Endothelial cell of umbilical vein (primary cell): ENCODE results near the gene KCNK16. TPM values are rescaled to one million over a fixed set of nuclear protein-coding genes. Genes with fewer than 3 reads are reported as not detected.

Source experiments
- Bru-seq: library from RNA; stranded (reverse); fragments of 400-500 nt; gene quantifications from one replicate; lab custom pipeline; 2021; lab: Mats Ljungman, UMichigan
- BruChase-seq, 2 experiments: library from RNA; stranded (reverse); fragments of 400-500 nt; gene quantifications; one replicate each; lab custom pipeline; 2021; lab: Mats Ljungman, UMichigan
- BruUV-seq: library from RNA; stranded (reverse); fragments of 400-500 nt; replicated peaks from 2 replicates; lab custom pipeline; 2021; lab: Mats Ljungman, UMichigan
- CTCF ChIA-PET: fragments of 300-600, 350-600 bp; sonication (Branson Sonifier 250); formaldehyde crosslinking; loops from one replicate; lab custom pipeline; 2021; ENCODE audit warnings: antibody characterized with exemption, inconsistent platforms; lab: Charles Lee
- POLR2A ChIA-PET: fragments of 300-600, 350-600 bp; sonication (Branson Sonifier 250); formaldehyde crosslinking; loops from one replicate; lab custom pipeline; 2021; ENCODE audit warnings: antibody characterized with exemption, inconsistent platforms; lab: Charles Lee
- DNase-seq: peaks from one replicate; pipeline ENCODE4 v3.0.0-alpha.2; 2011; ENCODE audit warnings: low read depth, low spot score
- FAIRE-seq: peaks from 2 replicates; lab custom pipeline; 2011; peaks lifted over from hg19 to GRCh38; lab: Jason Lieb, UNC
- H2AFZ ChIP-seq: 2 replicates; pipeline ENCODE4 v1.6.0; 2012; ENCODE audit warnings: low read depth, low read length, control low read depth, inconsistent platforms
- H3K27ac ChIP-seq: 2 replicates; pipeline ENCODE4 v1.5.1; 2011; ENCODE audit warnings: low read depth, mild to moderate bottlenecking, control low read depth, low read length, moderate library complexity; ENCODE audit not compliant: insufficient read depth
- H3K27me3 ChIP-seq, 2 experiments: 2 replicates each; pipeline versions ENCODE4 v1.6.0 to v1.6.1; 2011; ENCODE audit warnings: low read length in 2 of 2, mixed read lengths in 1 of 2; ENCODE audit not compliant: control insufficient read depth in 2 of 2, insufficient read depth in 2 of 2
- H3K36me3 ChIP-seq, 2 experiments: 2 replicates in 1 of 2; 3 replicates in 1 of 2; pipeline ENCODE4 v1.5.1; 2011; ENCODE audit warnings: low read length in 2 of 2, mild to moderate bottlenecking in 1 of 2, moderate library complexity in 1 of 2; ENCODE audit not compliant: control insufficient read depth in 2 of 2, insufficient read depth in 2 of 2; ENCODE audit errors: extremely low read depth in 1 of 2
- H3K4me1 ChIP-seq: 3 replicates; pipeline ENCODE4 v1.5.1; 2011; ENCODE audit warnings: mild to moderate bottlenecking, low read length; ENCODE audit not compliant: control insufficient read depth, insufficient read depth; ENCODE audit errors: extremely low read depth
- H3K4me2 ChIP-seq: 2 replicates; pipeline ENCODE4 v1.6.1; 2011; ENCODE audit warnings: low read length, control low read depth, mixed read lengths; ENCODE audit not compliant: insufficient read depth
- H3K4me3 ChIP-seq, 3 experiments: fragments of 200-600 bp in 1 of 3; sonication (generic), shearing (Covaris generic) in 1 of 3; replicated peaks in 1 of 3; 2 replicates each; pipeline ENCODE4 v1.5.1; 2011 to 2016; ENCODE audit warnings: control low read depth in 3 of 3, low read length in 3 of 3, mild to moderate bottlenecking in 2 of 3, inconsistent platforms in 1 of 3, low read depth in 1 of 3, moderate library complexity in 1 of 3; ENCODE audit not compliant: insufficient read depth in 1 of 3
- H3K79me2 ChIP-seq: 2 replicates; pipeline ENCODE4 v1.6.0; 2012; ENCODE audit warnings: low read length, inconsistent platforms; ENCODE audit not compliant: control insufficient read depth, insufficient read depth
- H3K9ac ChIP-seq: replicated peaks from 2 replicates; pipeline ENCODE3; 2011; ENCODE audit warnings: low read length, control low read depth; ENCODE audit not compliant: insufficient read depth; ENCODE audit errors: extremely low read depth
- H3K9me1 ChIP-seq: replicated peaks from 3 replicates; pipeline ENCODE4 v1.6.0; 2011; ENCODE audit warnings: mild to moderate bottlenecking, low read length; ENCODE audit not compliant: control insufficient read depth, insufficient read depth; ENCODE audit errors: extremely low read depth
- H3K9me3 ChIP-seq: replicated peaks from 2 replicates; pipeline ENCODE4 v1.5.1; 2012; ENCODE audit warnings: low read length, inconsistent platforms; ENCODE audit not compliant: control insufficient read depth, insufficient read depth
- H4K20me1 ChIP-seq: replicated peaks from 2 replicates; pipeline ENCODE3; 2011; ENCODE audit warnings: mild to moderate bottlenecking, low read length; ENCODE audit not compliant: control insufficient read depth, insufficient read depth; ENCODE audit errors: extremely low read depth
- CTCF ChIP-seq, 2 donors: IDR thresholded peaks; 1 replicate in 1 of 2; 2 replicates in 1 of 2; pipeline ENCODE4 v1.5.1; 2011; ENCODE audit warnings: low read length in 2 of 2, mild to moderate bottlenecking in 2 of 2, moderate library complexity in 2 of 2, control low read depth in 1 of 2, inconsistent platforms in 1 of 2, low read depth in 1 of 2; ENCODE audit not compliant: insufficient read depth in 1 of 2; ENCODE audit errors: extremely low read depth in 1 of 2
- EZH2 ChIP-seq: IDR thresholded peaks from 2 replicates; pipeline ENCODE4 v1.6.1; 2012; ENCODE audit warnings: borderline replicate concordance, low read depth, mild to moderate bottlenecking, moderate library complexity, low read length, inconsistent platforms; ENCODE audit not compliant: severe bottlenecking
- FOS ChIP-seq: IDR thresholded peaks from 2 replicates; pipeline ENCODE4 v1.6.1; 2011; ENCODE audit warnings: mild to moderate bottlenecking, low read length, moderate library complexity, borderline replicate concordance; ENCODE audit not compliant: insufficient read depth
- GATA2 ChIP-seq: IDR thresholded peaks from 2 replicates; pipeline ENCODE4 v1.7.0; 2011; ENCODE audit warnings: low read depth, mild to moderate bottlenecking, moderate library complexity, mixed read lengths, low read length; ENCODE audit not compliant: insufficient read length, insufficient read depth
- JUN ChIP-seq: IDR thresholded peaks from 2 replicates; pipeline ENCODE4 v1.6.1; 2011; ENCODE audit warnings: borderline replicate concordance, low read depth; ENCODE audit not compliant: insufficient read length, insufficient read depth
- MAX ChIP-seq: IDR thresholded peaks from 2 replicates; pipeline ENCODE4 v1.6.1; 2011; ENCODE audit not compliant: insufficient read depth, insufficient read length
- MYC ChIP-seq: IDR thresholded peaks from one replicate; pipeline ENCODE4 v1.6.1; 2011; ENCODE audit warnings: mild to moderate bottlenecking, low read depth, low read length
- POLR2A ChIP-seq: IDR thresholded peaks from 2 replicates; pipeline ENCODE4 v1.6.1; 2012; ENCODE audit warnings: low read depth, mild to moderate bottlenecking, control low read depth, low read length
- POLR2AphosphoS5 ChIP-seq: IDR thresholded peaks from 2 replicates; pipeline ENCODE4 v1.6.1; 2012; ENCODE audit warnings: low read depth, mild to moderate bottlenecking, control low read depth, low read length, moderate library complexity; ENCODE audit not compliant: insufficient read depth
- dilution Hi-C: fragments of 300-500 bp; cut with MboI; formaldehyde crosslinking; loops from one replicate; pipeline ENCODE4 v1.15.0; 2019; ENCODE audit warnings: low sequenced_read_pairs; ENCODE audit not compliant: extremely low pct_ligation_motif_present
- intact Hi-C: fragments of 100-400 bp; cut with micrococcal nuclease; formaldehyde crosslinking; loops from one replicate; pipeline ENCODE4 v1.10.0; 2022
- long read RNA-seq: library from polyadenylated mRNA; stranded (forward); transcript quantifications from one replicate; pipeline ENCODE4 v2.0.0, GENCODE V29; 2021
- polyA minus RNA-seq, 3 experiments: library from RNA; depleted of rRNA, polyadenylated mRNA; stranded (reverse); fragments of >200 nt; gene quantifications; 1 replicate in 1 of 3; 2 replicates in 2 of 3; pipeline ENCODE4 v1.2.3, GENCODE V29; 2011
- polyA plus RNA-seq, 4 experiments: library from polyadenylated mRNA; depleted of rRNA in 3 of 4; stranded (reverse) in 3 of 4; unstranded in 1 of 4; fragments of >200 nt; gene quantifications; 2 replicates each; pipeline versions ENCODE4 v1.2.1 to v1.2.3, GENCODE V29; 2011 to 2012; ENCODE audit warnings: missing spikeins in 1 of 4
- total RNA-seq: library from RNA; stranded (reverse); gene quantifications from 2 replicates; pipeline ENCODE4 v1.2.3, GENCODE V29; 2021

KCNK16 gene
- total RNA-seq (not detected in 2 replicates), polyA plus RNA-seq (not detected in 2 replicates), polyA minus RNA-seq (not detected in 2 replicates), Bru-seq, nascent RNA (not detected), BruChase-seq, experiment 1, labeled RNA remaining after a 6-hour chase (not detected), BruChase-seq, experiment 2, labeled RNA remaining after a 2-hour chase (not detected)
- polyA plus RNA-seq (2011; cell fraction: cytosol; rRNA removed), result not detected in 2 replicates
- not detected in 2 replicates for polyA plus RNA-seq (2011; cell fraction: nucleus; rRNA removed)
- not detected in 2 replicates for polyA plus RNA-seq (2012)
- polyA minus RNA-seq (2011; cell fraction: cytosol; rRNA and poly(A)+ RNA removed), result not detected
- polyA minus RNA-seq (2011; cell fraction: nucleus; rRNA and poly(A)+ RNA removed), result not detected in 2 replicates
- long read RNA-seq, result 0 reads

GRCh38 chr6:39322306-39322850 lies at the start of gene KCNK16:
KCNK16 (minus strand) TSS chr6:39322702; CDS start chr6:39322540, 162 bp downstream.
- Histone ChIP-seq H4K20me1 (no peaks in the 10 kb centered on the region), H3K79me2 (no peaks in the 10 kb centered on the region), H3K4me3 (no peak within 1 kb of the TSS), H3K4me1 (no peaks in the 10 kb centered on the region), H3K9me1 (no peaks in the 10 kb centered on the region), H3K9me3 (no peaks in the 10 kb centered on the region), H3K27ac (no peak within 1 kb of the TSS), H3K4me2 (no peak within 1 kb of the TSS), H3K27me3 (no peaks in the 10 kb centered on the region), H3K9ac (no peak within 1 kb of the TSS), H3K36me3 (no peaks in the 10 kb centered on the region), H2AFZ (no peak within 1 kb of the TSS)
- TF ChIP-seq MAX (no peak), POLR2A (no peak), CTCF (IDR thresholded peaks at IDR 0.05; ENCODE audit: extremely low read depth in 1 of 2, insufficient read depth in 1 of 2, low read depth in 1 of 2, low read length in 2 of 2) (no peak), JUN (no peak), GATA2 (no peak), FOS (no peak), MYC (no peak), POLR2AphosphoS5 (no peak), EZH2 (no peak)
- CTCF ChIA-PET, result no interaction called here
- FAIRE-seq (no peak), DNase-seq (no peak)
- POLR2A ChIA-PET, result no interaction called here
- intact Hi-C loops, result no loop called here
- dilution Hi-C loops, result no loop called here
- no TSS peak for BruUV-seq
